Activated CD8-positive, alpha-beta memory T cell treated with anti-CD3 and anti-CD28 coated beads, Interleukin-2, amount 50 U/mL, for 4 hours (primary cell): ENCODE measurements around the gene DMWD.
A peak's percentile ranks its signal among the peaks of the same experiment; 100 is the strongest.
"Not testable (repeated sequence)": the region's sequence is repeated elsewhere in the genome, so short reads cannot be mapped to it uniquely, and the experiment has no call there.

ENCODE experiments used
- DNase-seq: peaks from one replicate; pipeline ENCODE4 v3.0.0-alpha.2; 2020

The DMWD gene

GRCh38 chr19:45768984-45769782 lies 23.5 kb downstream of the DMWD start, which contains the start of gene SIX5:
Gene SIX5 (minus strand): TSS chr19:45769252. CDS start chr19:45768844, 408 bp downstream.
- DNase-seq: peak; percentile 91

- DNase-seq: peak; percentile 42
Observed at GRCh38 chr19:45768655-45768983, 24.0 kb downstream of the DMWD start.

GRCh38 chr19:45767881-45768654 lies 24.6 kb downstream of the DMWD start:
- no peak for DNase-seq

GRCh38 chr19:45767410-45767880 lies 25.2 kb downstream of the DMWD start:
- no peak for DNase-seq

- no peak for DNase-seq
Observed at GRCh38 chr19:45766869-45767346, 25.7 kb downstream of the DMWD start.

- no peak for DNase-seq
Observed at GRCh38 chr19:45766296-45766868, 26.3 kb downstream of the DMWD start.

GRCh38 chr19:45765702-45766295 lies 26.8 kb downstream of the DMWD start:
- DNase-seq: no peak

- no peak for DNase-seq
Observed at GRCh38 chr19:45764945-45765701, 27.5 kb downstream of the DMWD start.

- no peak for DNase-seq
Observed at GRCh38 chr19:45764475-45764874, 28.2 kb downstream of the DMWD start.

- no peak for DNase-seq
Observed at GRCh38 chr19:45763691-45764294, 28.9 kb downstream of the DMWD start.

- DNase-seq: no peak
Observed at GRCh38 chr19:45762870-45763631, 29.6 kb downstream of the DMWD start.

- no peak for DNase-seq
Observed at GRCh38 chr19:45761714-45762113, 30.9 kb downstream of the DMWD start.

GRCh38 chr19:45758921-45759320 lies 33.7 kb downstream of the DMWD start:
- no peak for DNase-seq

- no peak for DNase-seq
Observed at GRCh38 chr19:45757695-45758094, 35.0 kb downstream of the DMWD start.

GRCh38 chr19:45754323-45754722 lies 38.3 kb downstream of the DMWD start:
- DNase-seq: no peak

- no peak for DNase-seq
Observed at GRCh38 chr19:45753548-45753947, 39.1 kb downstream of the DMWD start.

- DNase-seq: no peak
Observed at GRCh38 chr19:45752639-45753038, 40.0 kb downstream of the DMWD start.

GRCh38 chr19:45751483-45751882 lies 41.2 kb downstream of the DMWD start:
- DNase-seq: not testable (repeated sequence)

- no peak for DNase-seq
Observed at GRCh38 chr19:45747513-45747912, 45.1 kb downstream of the DMWD start.

GRCh38 chr19:45746866-45747265 lies 45.8 kb downstream of the DMWD start:
- DNase-seq: no peak

GRCh38 chr19:45745606-45746005 lies 47.0 kb downstream of the DMWD start:
- DNase-seq: no peak
